HEK293T (cell line): Measurements from ENCODE around the gene TACC2.

Experiments
- NFRKB ChIP-seq: fragments of 450-650 bp; IDR thresholded peaks from 2 replicates; pipeline ENCODE4 v1.6.1; 2016; ENCODE audit warnings: mild to moderate bottlenecking, moderate library complexity
- SUZ12 ChIP-seq: fragments of 450-650 bp; IDR thresholded peaks from 2 replicates; pipeline ENCODE4 v1.6.1; 2016; ENCODE audit warnings: mild to moderate bottlenecking
- TF ChIP-seq, protein P1 (sequence below): fragments of 450-650 bp; IDR thresholded peaks from 2 replicates; pipeline ENCODE4 v1.6.1; 2016

DNA sequence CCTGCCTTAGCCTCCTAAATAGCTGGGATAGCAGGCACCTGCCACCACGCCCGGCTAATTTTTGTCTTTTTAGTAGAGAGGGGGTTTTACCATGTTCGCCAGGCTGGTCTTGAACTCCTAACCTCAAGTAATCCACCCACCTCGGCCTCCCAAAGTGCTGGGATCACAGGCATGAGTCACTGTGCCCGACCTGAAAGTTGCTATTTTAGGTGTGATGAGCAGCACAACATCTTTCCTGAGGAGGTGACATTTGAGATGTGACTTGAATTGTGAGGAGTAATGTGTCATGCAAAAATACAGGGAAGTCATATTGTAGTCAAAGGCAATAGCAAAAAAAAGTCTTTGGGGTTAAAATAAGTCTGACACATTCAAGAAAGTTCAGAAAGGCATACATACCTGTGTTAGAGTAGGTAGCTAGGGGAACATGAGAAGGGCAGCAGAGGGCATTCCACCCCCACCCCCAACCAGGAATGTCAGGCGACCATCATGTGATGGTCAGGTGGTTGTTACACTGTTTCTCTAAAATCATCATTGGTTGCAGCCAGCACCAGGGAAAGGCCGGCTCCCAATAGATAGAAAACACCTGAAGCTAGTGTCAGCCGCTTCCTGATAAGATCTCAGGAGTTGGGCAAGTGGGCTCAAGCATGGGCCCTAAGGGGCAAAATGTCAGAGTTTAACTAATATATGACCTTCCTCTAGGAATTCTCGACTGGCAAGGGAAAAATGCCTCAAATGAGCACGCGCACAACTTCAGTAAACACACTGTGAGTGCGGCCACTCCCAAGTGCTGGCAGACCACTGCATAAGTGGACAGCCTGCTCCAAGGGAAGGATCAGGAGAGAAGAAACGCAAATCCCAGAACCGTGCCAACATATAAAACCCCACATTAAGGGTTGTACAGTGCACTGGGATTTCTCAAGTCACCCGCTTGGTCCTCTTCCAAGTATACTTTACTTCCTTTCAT lies at the start of gene TACC2:
- TF ChIP-seq, protein P1, sequence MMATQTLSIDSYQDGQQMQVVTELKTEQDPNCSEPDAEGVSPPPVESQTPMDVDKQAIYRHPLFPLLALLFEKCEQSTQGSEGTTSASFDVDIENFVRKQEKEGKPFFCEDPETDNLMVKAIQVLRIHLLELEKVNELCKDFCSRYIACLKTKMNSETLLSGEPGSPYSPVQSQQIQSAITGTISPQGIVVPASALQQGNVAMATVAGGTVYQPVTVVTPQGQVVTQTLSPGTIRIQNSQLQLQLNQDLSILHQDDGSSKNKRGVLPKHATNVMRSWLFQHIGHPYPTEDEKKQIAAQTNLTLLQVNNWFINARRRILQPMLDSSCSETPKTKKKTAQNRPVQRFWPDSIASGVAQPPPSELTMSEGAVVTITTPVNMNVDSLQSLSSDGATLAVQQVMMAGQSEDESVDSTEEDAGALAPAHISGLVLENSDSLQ: no peak
- no peak for TF ChIP-seq NFRKB
- no peak for TF ChIP-seq SUZ12
